Mucosa of stomach (tissue), 1 donor: ENCODE data around the gene TMPO.
"Not testable (repeated sequence)": the region's sequence is repeated elsewhere in the genome, so short reads cannot be mapped to it uniquely, and the experiment has no call there.

ENCODE experiments used
- H3K27me3 ChIP-seq: one replicate; pipeline ENCODE4 v1.7.0; 2013; ENCODE audit warnings: mild to moderate bottlenecking, low read length; ENCODE audit not compliant: control insufficient read depth, insufficient read depth
- H3K36me3 ChIP-seq: one replicate; pipeline ENCODE4 v1.7.0; 2013; ENCODE audit warnings: low read length; ENCODE audit not compliant: control insufficient read depth, insufficient read depth
- H3K4me1 ChIP-seq: one replicate; pipeline ENCODE4 v1.7.0; 2013; ENCODE audit warnings: mild to moderate bottlenecking, low read length; ENCODE audit not compliant: control insufficient read depth, insufficient read depth
- H3K4me3 ChIP-seq: one replicate; pipeline ENCODE4 v1.7.0; 2013; ENCODE audit warnings: low read length
- H3K9ac ChIP-seq: one replicate; pipeline ENCODE4 v1.7.0; 2013; ENCODE audit warnings: mild to moderate bottlenecking, low read length, moderate library complexity
- H3K9me3 ChIP-seq: one replicate; pipeline ENCODE4 v1.7.0; 2013; ENCODE audit warnings: mild to moderate bottlenecking, low read length, moderate library complexity; ENCODE audit not compliant: control insufficient read depth
- donor health status: Pancreatic carcinoma.

The TMPO gene

GRCh38 chr12:98488416-98488815, 27.0 kb upstream of the TMPO start:
- H3K36me3 ChIP-seq, H3K9ac ChIP-seq, H3K4me3 ChIP-seq, H3K9me3 ChIP-seq, H3K27me3 ChIP-seq: not testable (repeated sequence)
- peaks cover 22% of the 10 kb centered on the region for H3K4me1 ChIP-seq

- Histone ChIP-seq H3K36me3 (no peaks in the 10 kb centered on the region), H3K4me1 (peaks cover 29% of the 10 kb centered on the region), H3K9ac (peak overlapping the region; percentile 18), H3K9me3 (no peaks in the 10 kb centered on the region), H3K4me3 (no peak overlapping the region), H3K27me3 (no peaks in the 10 kb centered on the region)
Measured at GRCh38 chr12:98489176-98489575, 26.2 kb upstream of the TMPO start.

GRCh38 chr12:98490501-98491453, 24.6 kb upstream of the TMPO start:
- no peaks in the 10 kb centered on the region for H3K9me3 ChIP-seq
- no peak overlapping the region for H3K4me3 ChIP-seq
- no peaks in the 10 kb centered on the region for H3K36me3 ChIP-seq
- peaks cover 33% of the 10 kb centered on the region for H3K4me1 ChIP-seq
- H3K9ac ChIP-seq, result peak overlapping the region; percentile 71
- H3K27me3 ChIP-seq, result no peaks in the 10 kb centered on the region

DNA sequence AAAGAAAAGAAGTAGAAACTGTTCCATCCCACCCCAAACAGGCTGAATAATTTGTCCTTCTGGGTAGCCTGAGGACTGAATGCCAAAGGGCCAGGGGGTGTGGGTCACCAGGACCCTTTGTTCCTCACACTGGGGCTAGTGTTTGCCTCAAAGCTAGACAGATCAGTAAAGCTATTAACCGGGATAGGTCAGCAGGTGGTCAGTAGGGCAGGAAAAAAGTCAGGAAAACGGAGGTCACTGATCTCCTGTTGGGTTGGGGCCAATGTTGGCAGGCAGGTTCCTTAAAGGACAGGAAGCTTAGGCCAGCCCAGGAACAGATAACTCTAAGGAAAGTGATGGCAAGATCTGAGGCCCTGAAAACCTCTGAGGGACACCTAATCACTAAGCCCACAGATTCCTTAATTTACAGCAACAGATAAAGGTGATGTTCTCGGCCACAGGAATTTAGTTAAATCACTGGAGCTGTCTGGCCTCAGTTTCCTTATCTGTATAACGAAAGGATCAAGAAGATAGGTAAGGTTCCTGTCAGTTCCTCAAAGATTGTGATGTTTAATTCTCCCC, 22.7 kb upstream of the TMPO start:
- Histone ChIP-seq H3K9me3 (no peaks in the 10 kb centered on the region), H3K9ac (no peak overlapping the region), H3K36me3 (no peaks in the 10 kb centered on the region), H3K4me1 (peaks cover 33% of the 10 kb centered on the region), H3K27me3 (no peaks in the 10 kb centered on the region), H3K4me3 (no peak overlapping the region)

GRCh38 chr12:98501266-98501629, 14.1 kb upstream of the TMPO start:
- H3K9ac ChIP-seq, H3K9me3 ChIP-seq, H3K36me3 ChIP-seq, H3K4me3 ChIP-seq, H3K27me3 ChIP-seq: not testable (repeated sequence)
- peaks cover 35% of the 10 kb centered on the region for H3K4me1 ChIP-seq

GRCh38 chr12:98503342-98503591, 12.1 kb upstream of the TMPO start:
- no peaks in the 10 kb centered on the region for H3K36me3 ChIP-seq
- no peaks in the 10 kb centered on the region for H3K27me3 ChIP-seq
- peak overlapping the region; percentile 70 for H3K4me3 ChIP-seq
- no peaks in the 10 kb centered on the region for H3K9me3 ChIP-seq
- peak overlapping the region; percentile 75 for H3K9ac ChIP-seq
- H3K4me1 ChIP-seq, result peaks cover 35% of the 10 kb centered on the region

GRCh38 chr12:98503592-98504367, 11.6 kb upstream of the TMPO start:
- Histone ChIP-seq H3K36me3 (no peaks in the 10 kb centered on the region), H3K27me3 (no peaks in the 10 kb centered on the region), H3K9me3 (no peaks in the 10 kb centered on the region), H3K9ac (peak overlapping the region; percentile 75), H3K4me3 (peak overlapping the region; percentile 70), H3K4me1 (peaks cover 31% of the 10 kb centered on the region)

DNA sequence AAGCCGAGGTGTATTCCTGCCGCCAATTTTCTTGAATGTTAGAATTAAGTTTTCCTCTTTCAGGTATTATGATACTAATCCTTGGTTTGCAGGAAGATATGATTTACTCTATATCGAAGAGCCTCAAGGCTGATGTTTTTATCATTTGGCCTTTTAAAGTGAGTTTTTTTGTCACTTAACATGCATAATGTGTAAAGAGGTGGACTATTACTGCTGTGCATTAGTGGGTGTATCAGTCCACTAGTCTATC, 11.1 kb upstream of the TMPO start:
- no peaks in the 10 kb centered on the region for H3K9me3 ChIP-seq
- no peaks in the 10 kb centered on the region for H3K27me3 ChIP-seq
- peak overlapping the region; percentile 70 for H3K4me3 ChIP-seq
- peak overlapping the region; percentile 75 for H3K9ac ChIP-seq
- no peaks in the 10 kb centered on the region for H3K36me3 ChIP-seq
- peaks cover 34% of the 10 kb centered on the region for H3K4me1 ChIP-seq

DNA sequence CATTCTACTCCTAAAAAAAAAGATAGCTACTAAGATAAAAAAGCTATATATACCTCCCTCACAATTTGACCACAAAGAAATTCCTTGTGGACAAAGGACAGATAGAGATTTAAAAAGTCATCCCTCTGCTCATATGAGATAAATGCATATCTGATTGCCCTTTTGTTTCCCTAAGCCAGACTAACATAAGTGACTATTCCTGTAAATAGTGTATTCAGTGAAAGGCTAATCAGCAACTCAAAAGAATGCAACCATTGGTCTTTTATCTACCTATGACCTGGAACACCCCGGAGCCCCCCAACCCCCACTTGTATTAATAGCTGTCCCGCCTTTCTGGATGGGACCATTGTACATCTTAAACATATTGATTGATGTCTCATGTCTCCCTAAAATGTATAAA, 6.3 kb upstream of the TMPO start:
- no peaks in the 10 kb centered on the region for H3K9me3 ChIP-seq
- no peak overlapping the region for H3K9ac ChIP-seq
- H3K27me3 ChIP-seq, result no peaks in the 10 kb centered on the region
- H3K36me3 ChIP-seq, result no peaks in the 10 kb centered on the region
- peaks cover 16% of the 10 kb centered on the region for H3K4me1 ChIP-seq
- no peak overlapping the region for H3K4me3 ChIP-seq

DNA sequence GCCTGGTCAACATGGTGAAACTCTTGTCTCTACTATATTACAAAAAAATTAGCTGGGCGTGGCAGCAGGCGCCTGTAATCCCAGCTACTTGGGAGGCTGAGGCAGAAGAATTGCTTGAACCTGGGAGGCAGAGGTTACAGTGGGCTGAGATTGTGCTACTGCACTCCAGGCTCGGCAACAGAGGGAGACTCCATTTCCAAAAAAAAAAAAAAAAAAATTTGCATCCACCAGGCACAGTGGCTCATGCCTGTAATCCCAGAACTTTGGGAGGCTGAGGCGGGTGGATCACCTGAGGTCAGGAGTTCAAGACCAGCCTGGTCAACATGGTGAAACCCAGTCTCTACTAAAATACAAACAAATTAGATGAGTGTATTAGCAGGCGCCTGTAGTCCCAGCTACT, 3.6 kb upstream of the TMPO start:
- H3K4me3 ChIP-seq, H3K36me3 ChIP-seq, H3K27me3 ChIP-seq, H3K9me3 ChIP-seq, H3K9ac ChIP-seq: not testable (repeated sequence)
- H3K4me1 ChIP-seq, result peaks cover 11% of the 10 kb centered on the region

DNA sequence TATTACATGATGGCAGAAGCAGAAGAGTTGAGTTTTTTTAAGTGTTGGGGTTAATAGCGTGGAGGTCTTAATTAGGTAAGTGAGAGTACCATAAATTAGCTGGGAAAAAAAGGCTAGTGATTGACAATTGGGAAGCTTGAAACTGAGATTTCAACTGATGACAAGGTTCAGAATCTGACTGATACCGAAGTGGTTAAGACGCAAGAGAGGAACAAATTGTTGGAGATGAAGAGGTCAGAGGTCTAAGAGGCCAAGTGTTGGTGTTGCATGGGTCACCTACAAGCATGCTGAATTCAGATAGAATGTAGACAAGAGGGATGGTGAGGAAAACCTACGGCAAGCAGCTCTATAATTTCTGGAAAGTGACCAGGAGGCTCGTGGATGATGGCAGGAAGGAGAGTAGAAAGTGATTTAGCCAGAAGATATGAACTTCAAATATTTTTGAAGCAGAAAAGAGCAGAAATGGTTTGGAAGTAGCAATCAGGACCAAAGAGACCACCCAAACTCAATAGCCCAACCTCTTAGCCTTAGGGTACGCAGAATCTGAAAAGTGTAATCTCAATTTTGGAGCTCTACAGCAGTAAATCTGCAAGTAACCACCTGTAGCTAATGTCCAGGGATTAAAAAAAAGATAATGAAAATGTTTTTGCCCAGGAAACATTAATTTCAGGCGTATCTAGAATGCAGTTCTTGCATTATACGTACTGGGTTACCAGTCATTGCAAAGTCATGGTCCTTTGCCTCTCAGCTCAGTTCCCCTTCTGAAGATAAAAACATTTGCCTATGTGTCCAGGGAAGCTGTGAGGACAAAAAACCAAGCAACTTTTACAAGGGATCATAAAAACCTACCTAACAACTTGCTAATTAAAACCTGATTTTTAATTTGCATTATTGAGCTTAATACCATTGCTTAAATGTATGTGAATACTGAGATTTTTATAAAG, 1.7 kb upstream of the TMPO start:
- Histone ChIP-seq H3K4me1 (peaks cover 11% of the 10 kb centered on the region), H3K9ac (no peak overlapping the region), H3K4me3 (no peak overlapping the region)

GRCh38 chr12:98514982-98515286, 456 bp upstream of the TMPO start:
- Histone ChIP-seq H3K9me3 (no peaks in the 10 kb centered on the region), H3K9ac (peak overlapping the region; percentile 99), H3K27me3 (no peaks in the 10 kb centered on the region), H3K4me3 (peak overlapping the region; percentile 100), H3K36me3 (no peaks in the 10 kb centered on the region), H3K4me1 (peaks cover 6% of the 10 kb centered on the region)

More for the DNA sequence above, 1.7 kb upstream of the TMPO start:
- Histone ChIP-seq H3K9me3 (no peaks in the 10 kb centered on the region), H3K36me3 (no peaks in the 10 kb centered on the region), H3K27me3 (no peaks in the 10 kb centered on the region)
